ENCODE data around the gene DCDC2C. TPM values are rescaled to one million over a fixed set of nuclear protein-coding genes. Genes with fewer than 3 reads are reported as not detected.
"Not testable (repeated sequence)": the region's sequence is repeated elsewhere in the genome, so short reads cannot be mapped to it uniquely, and the experiment has no call there.

Gene DCDC2C
- total and polyA plus RNA-seq, 8 donors, result not detected

DNA sequence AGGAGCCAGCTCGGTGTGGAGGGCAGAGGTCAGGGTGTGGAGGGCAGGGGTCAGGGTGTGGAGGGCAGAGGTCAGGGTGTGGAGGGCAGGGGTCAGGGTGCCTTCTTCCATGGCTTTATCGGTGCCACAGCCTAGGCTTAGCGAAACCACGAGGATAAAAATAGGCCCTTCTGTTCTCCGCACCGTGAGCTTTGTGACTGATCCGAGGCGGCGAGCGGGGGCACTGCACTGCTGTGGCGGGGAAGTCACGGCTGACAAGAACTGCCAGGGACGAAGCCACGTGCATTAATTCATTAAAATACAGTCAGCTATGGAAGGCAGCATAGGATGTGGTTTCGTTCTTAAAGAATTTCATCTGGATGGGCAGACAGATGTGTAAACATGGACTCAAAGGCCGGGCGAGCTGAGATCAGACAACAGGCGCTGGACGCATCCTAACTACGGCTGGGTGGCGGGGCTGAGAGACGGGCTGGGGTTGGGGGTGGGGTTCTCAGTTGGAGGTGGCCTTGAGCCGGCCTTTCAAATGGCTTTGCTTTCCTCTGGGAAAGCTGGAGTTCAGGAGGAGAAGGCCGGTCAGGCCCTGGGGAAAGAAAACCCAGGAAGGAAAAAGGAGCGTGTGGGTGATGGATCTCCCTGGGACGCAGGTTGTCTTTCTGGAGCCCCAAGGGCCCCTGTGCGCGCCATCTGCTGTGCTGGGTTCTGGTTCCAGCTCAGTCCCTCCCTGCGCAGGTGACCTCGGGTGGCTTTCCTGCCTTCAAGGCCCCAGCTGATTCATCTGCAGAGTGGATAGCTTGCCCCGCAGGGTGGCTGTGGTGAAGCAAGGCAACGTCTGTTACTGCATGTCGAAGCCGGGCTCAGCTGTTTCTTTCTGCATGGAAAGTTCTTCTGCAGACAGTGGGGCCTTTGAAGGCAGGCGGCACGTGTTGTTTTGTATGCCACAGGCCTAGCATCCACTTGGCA lies 46.3 kb upstream of the DCDC2C start:
- TF ChIP-seq, protein P1, sequence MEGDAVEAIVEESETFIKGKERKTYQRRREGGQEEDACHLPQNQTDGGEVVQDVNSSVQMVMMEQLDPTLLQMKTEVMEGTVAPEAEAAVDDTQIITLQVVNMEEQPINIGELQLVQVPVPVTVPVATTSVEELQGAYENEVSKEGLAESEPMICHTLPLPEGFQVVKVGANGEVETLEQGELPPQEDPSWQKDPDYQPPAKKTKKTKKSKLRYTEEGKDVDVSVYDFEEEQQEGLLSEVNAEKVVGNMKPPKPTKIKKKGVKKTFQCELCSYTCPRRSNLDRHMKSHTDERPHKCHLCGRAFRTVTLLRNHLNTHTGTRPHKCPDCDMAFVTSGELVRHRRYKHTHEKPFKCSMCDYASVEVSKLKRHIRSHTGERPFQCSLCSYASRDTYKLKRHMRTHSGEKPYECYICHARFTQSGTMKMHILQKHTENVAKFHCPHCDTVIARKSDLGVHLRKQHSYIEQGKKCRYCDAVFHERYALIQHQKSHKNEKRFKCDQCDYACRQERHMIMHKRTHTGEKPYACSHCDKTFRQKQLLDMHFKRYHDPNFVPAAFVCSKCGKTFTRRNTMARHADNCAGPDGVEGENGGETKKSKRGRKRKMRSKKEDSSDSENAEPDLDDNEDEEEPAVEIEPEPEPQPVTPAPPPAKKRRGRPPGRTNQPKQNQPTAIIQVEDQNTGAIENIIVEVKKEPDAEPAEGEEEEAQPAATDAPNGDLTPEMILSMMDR (IDR thresholded peaks at IDR 0.05), result no peak
- Histone ChIP-seq H3K27ac (no peak overlapping the region), H3K4me1 (peaks cover 1 to 2% of the 10 kb centered on the region in 2 donors), H3K36me3 (no peaks in the 10 kb centered on the region), H3K4me3 (no peak overlapping the region), H3K27me3 (peaks cover 0 to 11% of the 10 kb centered on the region in 2 donors), H3K9me3 (no peaks in the 10 kb centered on the region)
- DNase-seq (no peak), ATAC-seq (no peak)
- intact Hi-C loops (cut with DNase I), result no loop called here

DNA sequence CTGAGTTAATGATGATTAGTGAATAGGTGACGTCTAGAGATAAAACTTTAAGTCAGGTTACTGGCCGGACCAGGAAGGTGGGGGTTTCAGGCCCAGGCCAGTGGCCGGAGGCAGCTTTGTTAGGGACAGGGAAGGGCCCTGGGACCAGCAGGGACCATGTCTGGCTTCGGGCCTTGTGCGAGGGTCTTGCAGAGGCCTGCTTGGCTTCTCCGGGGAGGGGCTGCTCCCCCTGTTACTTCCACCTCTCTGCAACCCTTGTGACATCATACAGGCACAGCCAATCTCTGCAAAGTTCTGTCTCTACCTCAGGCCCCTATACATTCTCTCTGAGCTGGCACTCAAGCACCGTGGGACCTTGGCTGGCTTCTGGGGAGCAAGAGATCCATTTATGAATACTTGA lies 45.5 kb upstream of the DCDC2C start, which contains the start of gene ALLC:
ALLC (plus strand) TSS at position 320 of the 400 bp plus-strand sequence. CDS start 12,958 bp downstream, outside the sequence.
- ATAC-seq (no peak), DNase-seq (no peak)
- TF ChIP-seq, protein P1 (IDR thresholded peaks at IDR 0.05), result no peak
- Histone ChIP-seq H3K4me1 (no peaks in the 10 kb centered on the region), H3K27me3 (peaks cover 0 to 2% of the 10 kb centered on the region in 2 donors), H3K4me3 (no peak within 1 kb of the TSS), H3K27ac (no peak within 1 kb of the TSS), H3K9me3 (no peaks in the 10 kb centered on the region), H3K36me3 (no peaks in the 10 kb centered on the region)
- intact Hi-C loops (cut with DNase I), result no loop called here

DNA sequence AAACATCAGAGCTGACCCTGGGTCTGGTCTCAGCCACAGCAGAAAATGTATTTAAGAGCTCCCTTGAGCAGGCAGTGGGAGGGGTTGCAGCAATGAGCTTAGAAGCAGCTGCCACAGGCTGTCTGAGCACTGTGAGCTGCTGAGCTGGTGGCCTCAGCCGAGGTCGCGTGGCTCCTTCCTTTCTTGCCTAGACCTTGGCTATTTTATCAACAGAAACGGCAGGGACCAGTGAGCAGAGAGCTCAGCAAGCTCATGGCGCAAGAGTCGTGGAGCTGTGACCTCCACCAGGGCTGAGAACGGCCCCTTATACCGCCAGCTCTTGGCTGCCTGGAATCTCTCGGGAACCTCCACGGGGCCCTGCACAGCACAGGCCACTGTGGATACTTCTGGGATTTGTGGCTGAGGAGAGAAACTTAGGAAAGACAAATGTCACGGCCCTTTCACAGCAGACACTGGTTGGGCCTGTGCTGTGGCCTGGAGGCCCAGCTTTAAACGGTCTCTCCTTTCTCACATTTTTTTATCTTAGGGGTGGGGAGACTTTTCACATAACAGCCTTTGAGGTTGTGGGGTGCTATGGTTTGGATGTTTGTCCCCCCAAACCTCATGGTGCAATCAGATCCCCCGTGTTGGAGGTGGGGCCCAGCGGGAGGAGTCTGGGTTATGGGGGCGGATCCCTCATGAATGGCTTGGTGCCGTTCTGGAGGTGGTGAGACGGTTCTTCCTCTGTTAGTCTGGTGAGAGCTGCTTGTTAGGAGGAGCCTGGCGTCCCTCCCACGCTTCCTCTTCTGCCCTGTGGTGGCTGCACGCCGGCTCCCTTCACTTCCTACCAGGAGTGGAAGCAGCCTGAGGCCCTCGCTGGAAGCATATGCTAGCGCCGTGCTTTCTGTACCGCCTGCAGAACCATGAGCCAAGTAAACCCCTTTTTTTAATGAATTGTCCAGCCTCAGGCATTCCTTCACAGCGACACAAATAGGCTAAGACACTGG lies 43.6 kb upstream of the DCDC2C start:
- ATAC-seq, result peak; percentile 60
- Histone ChIP-seq H3K27ac (no peak overlapping the region), H3K4me1 (no peaks in the 10 kb centered on the region), H3K4me3 (no peak overlapping the region), H3K9me3 (no peaks in the 10 kb centered on the region), H3K36me3 (no peaks in the 10 kb centered on the region), H3K27me3 (no peaks in the 10 kb centered on the region)
- TF ChIP-seq, protein P1 (IDR thresholded peaks at IDR 0.05), result no peak
- peak in 2 of 4 donors; percentile 46 to 71 for DNase-seq
- intact Hi-C loops (cut with DNase I), result no loop called here

DNA sequence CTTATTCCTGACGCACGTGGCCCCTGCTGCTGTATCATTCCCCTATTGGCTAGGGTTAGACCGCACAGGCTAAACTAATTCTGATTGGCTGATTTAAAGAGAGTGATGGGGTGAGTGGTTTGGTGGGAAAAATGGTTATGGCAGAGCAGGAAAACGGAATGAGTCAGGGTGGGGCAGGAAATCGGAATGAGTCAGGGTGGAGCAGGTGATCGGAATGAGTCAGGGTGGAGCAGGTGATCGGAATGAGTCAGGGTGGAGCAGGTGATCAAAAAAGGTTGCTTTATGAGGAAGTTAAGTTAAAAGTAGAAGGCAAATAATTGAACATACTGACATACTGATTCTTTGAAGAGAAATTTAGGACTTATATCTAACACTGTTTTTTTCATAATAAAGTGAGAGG lies 42.7 kb upstream of the DCDC2C start:
- ATAC-seq; H3K36me3 ChIP-seq; DNase-seq; intact Hi-C loops (cut with DNase I); H3K27me3 ChIP-seq; H3K4me3 ChIP-seq; H3K4me1 ChIP-seq; H3K27ac ChIP-seq; H3K9me3 ChIP-seq: not testable (repeated sequence)

DNA sequence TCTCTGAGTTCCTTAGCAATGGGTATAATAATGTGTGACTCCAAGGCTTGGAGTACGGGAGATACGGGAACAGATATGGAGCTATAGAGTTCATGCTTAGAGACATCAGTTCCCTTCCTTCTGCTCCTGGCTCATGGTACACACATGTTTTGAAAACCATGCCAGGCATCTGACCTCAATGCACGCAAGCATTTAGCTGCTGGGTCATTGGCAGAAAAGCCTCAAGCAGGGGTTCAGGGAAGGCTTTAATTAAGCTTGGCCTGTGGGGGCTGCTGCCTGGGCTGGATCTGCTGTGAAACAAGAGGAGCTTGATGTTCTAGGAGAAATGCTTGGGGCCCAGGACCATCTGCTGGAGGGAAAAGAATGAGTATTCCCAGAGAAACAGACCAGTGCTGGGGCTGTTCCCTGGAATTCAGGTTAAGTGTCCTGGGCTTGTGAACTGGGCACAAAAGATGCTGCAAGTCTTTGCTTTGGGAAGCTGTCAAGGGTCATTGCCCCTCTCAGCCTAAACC lies 42.2 kb upstream of the DCDC2C start:
- H3K27me3 ChIP-seq, result no peaks in the 10 kb centered on the region
- TF ChIP-seq, protein P1 (IDR thresholded peaks at IDR 0.05), result no peak
- H3K4me3 ChIP-seq, result no peak overlapping the region
- H3K36me3 ChIP-seq, result no peaks in the 10 kb centered on the region
- no peaks in the 10 kb centered on the region for H3K4me1 ChIP-seq
- DNase-seq (no peak), ATAC-seq (no peak)
- intact Hi-C loops (cut with DNase I), result no loop called here
- H3K9me3 ChIP-seq, result no peaks in the 10 kb centered on the region
- H3K27ac ChIP-seq, result no peak overlapping the region

All from left lung (tissue), 10 donors.